IMR-90 (cell line): ENCODE results near the gene LRRC4C. TPM values are rescaled to one million over a fixed set of nuclear protein-coding genes. Genes with fewer than 3 reads are reported as not detected.

ENCODE experiments used
- ATAC-seq: fragments of 200-7000 bp; cut with Tn5 transposase; 2 replicates; pipeline ENCODE4 v1.9.1; 2020; ENCODE audit warnings: low read depth, mild to moderate bottlenecking, moderate library complexity
- BruUV-seq: library from RNA; stranded (reverse); fragments of 400-500 nt; replicated peaks from 2 replicates; lab custom pipeline; 2021; lab: Mats Ljungman, UMichigan
- CTCF ChIA-PET: fragments of 300-600 bp; formaldehyde crosslinking; extraction: SDS; loops from one replicate; lab custom pipeline; 2021; ENCODE audit warnings: antibody characterized with exemption; lab: Yijun Ruan, JAX
- POLR2A ChIA-PET: fragments of 300-600 bp; sonication (Branson Sonifier 250); formaldehyde crosslinking; loops from one replicate; lab custom pipeline; 2022; ENCODE audit warnings: antibody characterized with exemption; ENCODE audit not compliant: unreplicated experiment; lab: Charles Lee
- DNase-seq: peaks from one replicate; pipeline ENCODE4 v3.0.0; 2013
- H2AFZ ChIP-seq: replicated peaks from 2 replicates; pipeline ENCODE3; 2013; ENCODE audit warnings: low read length, mild to moderate bottlenecking; ENCODE audit not compliant: poor library complexity
- H2AK5ac ChIP-seq: 2 replicates; pipeline ENCODE4 v1.6.1; 2013; ENCODE audit warnings: low read depth, low read length, inconsistent platforms
- H2AK9ac ChIP-seq: replicated peaks from 2 replicates; pipeline ENCODE3; 2013; ENCODE audit warnings: mild to moderate bottlenecking, low read depth, low read length, moderate library complexity; ENCODE audit not compliant: poor library complexity
- H2BK120ac ChIP-seq: 2 replicates; pipeline ENCODE4 v1.6.1; 2013; ENCODE audit warnings: low read depth, low read length, inconsistent platforms
- H2BK15ac ChIP-seq: 3 replicates; pipeline ENCODE4 v1.6.1; 2013; ENCODE audit warnings: low read depth, low read length, inconsistent platforms
- H2BK20ac ChIP-seq: 2 replicates; pipeline ENCODE4 v1.6.1; 2013; ENCODE audit warnings: low read depth, mild to moderate bottlenecking, inconsistent platforms, low read length, moderate library complexity
- H2BK5ac ChIP-seq: 2 replicates; pipeline ENCODE4 v1.6.1; 2013; ENCODE audit warnings: mild to moderate bottlenecking, low read depth, low read length, inconsistent platforms; ENCODE audit not compliant: poor library complexity, severe bottlenecking
- H3K14ac ChIP-seq: replicated peaks from 2 replicates; pipeline ENCODE4 v1.6.1; 2013; ENCODE audit warnings: low read depth, low read length, inconsistent platforms
- H3K18ac ChIP-seq: 2 replicates; pipeline ENCODE4 v1.6.1; 2013; ENCODE audit warnings: low read depth, low read length, control low read depth
- H3K23ac ChIP-seq: 2 replicates; pipeline ENCODE4 v1.6.1; 2013; ENCODE audit warnings: low read depth, low read length, inconsistent platforms
- H3K27ac ChIP-seq: 2 replicates; pipeline ENCODE4 v1.5.1; 2013; ENCODE audit warnings: mild to moderate bottlenecking, control low read depth, low read length; ENCODE audit not compliant: insufficient read depth
- H3K27me3 ChIP-seq: 2 replicates; pipeline ENCODE4 v1.6.1; 2013; ENCODE audit warnings: low read length; ENCODE audit not compliant: control insufficient read depth, insufficient read depth
- H3K36me3 ChIP-seq: 2 replicates; pipeline ENCODE4 v1.6.1; 2013; ENCODE audit warnings: low read length, mixed read lengths; ENCODE audit not compliant: control insufficient read depth, insufficient read depth
- H3K4ac ChIP-seq: 2 replicates; pipeline ENCODE4 v1.6.1; 2013; ENCODE audit warnings: low read depth, low read length, inconsistent platforms
- H3K4me1 ChIP-seq: 2 replicates; pipeline ENCODE4 v1.6.1; 2013; ENCODE audit warnings: low read length, mixed read lengths; ENCODE audit not compliant: control insufficient read depth, insufficient read depth
- H3K4me2 ChIP-seq: 2 replicates; pipeline ENCODE4 v1.6.1; 2013; ENCODE audit warnings: low read depth, mild to moderate bottlenecking, control low read depth, low read length, moderate library complexity
- H3K4me3 ChIP-seq: 2 replicates; pipeline ENCODE4 v1.5.1; 2013; ENCODE audit warnings: low read depth, mild to moderate bottlenecking, control low read depth, low read length, moderate library complexity; ENCODE audit not compliant: insufficient read depth
- H3K56ac ChIP-seq: 2 replicates; pipeline ENCODE4 v1.6.1; 2013; ENCODE audit warnings: low read length, inconsistent platforms; ENCODE audit not compliant: insufficient read depth; ENCODE audit errors: extremely low read depth
- H3K79me1 ChIP-seq, 2 experiments: 2 replicates each; pipeline ENCODE4 v1.6.1; 2013; ENCODE audit warnings: low read length in 2 of 2, inconsistent platforms in 1 of 2, low read depth in 1 of 2
- H3K9ac ChIP-seq: 2 replicates; pipeline ENCODE4 v1.6.1; 2013; ENCODE audit warnings: low read depth, low read length, control low read depth
- H3K9me1 ChIP-seq: 2 replicates; pipeline ENCODE4 v1.6.1; 2013; ENCODE audit warnings: low read length, inconsistent platforms; ENCODE audit not compliant: insufficient read depth
- H3K9me3 ChIP-seq: 2 replicates; pipeline ENCODE4 v1.6.1; 2013; ENCODE audit warnings: low read length; ENCODE audit not compliant: control insufficient read depth, insufficient read depth
- H4K20me1 ChIP-seq: 2 replicates; pipeline ENCODE4 v1.6.1; 2013; ENCODE audit warnings: low read length, inconsistent platforms; ENCODE audit not compliant: insufficient read depth
- H4K5ac ChIP-seq: 2 replicates; pipeline ENCODE4 v1.6.1; 2013; ENCODE audit warnings: mild to moderate bottlenecking, low read depth, low read length, control low read depth
- H4K8ac ChIP-seq, 2 experiments: 2 replicates each; pipeline ENCODE4 v1.6.1; 2013; ENCODE audit warnings: low read depth in 2 of 2, low read length in 2 of 2, control low read depth in 1 of 2, inconsistent platforms in 1 of 2
- H4K91ac ChIP-seq: 2 replicates; pipeline ENCODE4 v1.6.1; 2013; ENCODE audit warnings: low read depth, low read length, inconsistent platforms; ENCODE audit not compliant: insufficient read depth
- CEBPB ChIP-seq: IDR thresholded peaks from 2 replicates; pipeline ENCODE4 v1.6.1; 2012; ENCODE audit warnings: low read depth, low read length, improper control_type of control experiment
- CHD1 ChIP-seq: IDR thresholded peaks from 2 replicates; pipeline ENCODE4 v1.6.1; 2012; ENCODE audit warnings: low read depth, low read length, improper control_type of control experiment
- WGBS, 2 experiments: methylation state at CpG; one replicate each; pipeline versions ENCODE4 v1.1.5 to v1.1.7; 2013; ENCODE audit warnings: missing lambda C conversion rate in 2 of 2; ENCODE audit not compliant: insufficient read length in 1 of 2; ENCODE audit errors: extremely low coverage in 2 of 2; 5-methylcytosine and 5-hydroxymethylcytosine counted together
- dilution Hi-C: fragments of 300-500 bp; cut with HindIII; formaldehyde crosslinking; loops from one replicate; pipeline ENCODE4 v1.14.3; 2018; ENCODE audit warnings: low sequenced_read_pairs; ENCODE audit not compliant: unreplicated experiment
- in situ Hi-C: fragments of 300-500 bp; cut with MboI; formaldehyde crosslinking; loops from 3 replicates; pipeline ENCODE4 v1.14.3; 2019; ENCODE audit warnings: low sequenced_read_pairs, inconsistent platforms, mixed read lengths
- intact Hi-C: fragments of 100-400 bp; cut with micrococcal nuclease; formaldehyde crosslinking; loops from 2 replicates; pipeline ENCODE4 v1.10.0; 2022
- polyA plus RNA-seq, 3 experiments: library from polyadenylated mRNA; depleted of rRNA; stranded (reverse); fragments of >200 nt; gene quantifications; 2 replicates each; pipeline ENCODE4 v1.2.3, GENCODE V29; 2012; ENCODE audit warnings: low replicate concordance in 1 of 3
- total RNA-seq: library from RNA; depleted of rRNA; stranded (reverse); fragments of >200 nt; gene quantifications from 2 replicates; pipeline ENCODE4 v1.2.3, GENCODE V29; 2012
- TF ChIP-seq, protein P1 (sequence below): fragments of 150-350 bp; IDR thresholded peaks from 2 replicates; pipeline ENCODE4 v1.6.1; 2017; ENCODE audit warnings: mild to moderate bottlenecking, antibody characterized with exemption, low read length, low read depth

LRRC4C gene
- total and polyA plus RNA-seq, 2 of the 4 experiments (the other 2 are of a cell fraction): under 0.01 to 0.03 TPM

GRCh38 chr11:40295466-40295865, 1164.0 kb downstream of the LRRC4C start:
- H3K14ac ChIP-seq: no peak overlapping the region
- no peak overlapping the region for H2BK120ac ChIP-seq
- no peaks in the 10 kb centered on the region for H4K20me1 ChIP-seq
- TF ChIP-seq CEBPB (no peak), CHD1 (no peak)
- TF ChIP-seq, protein P1, sequence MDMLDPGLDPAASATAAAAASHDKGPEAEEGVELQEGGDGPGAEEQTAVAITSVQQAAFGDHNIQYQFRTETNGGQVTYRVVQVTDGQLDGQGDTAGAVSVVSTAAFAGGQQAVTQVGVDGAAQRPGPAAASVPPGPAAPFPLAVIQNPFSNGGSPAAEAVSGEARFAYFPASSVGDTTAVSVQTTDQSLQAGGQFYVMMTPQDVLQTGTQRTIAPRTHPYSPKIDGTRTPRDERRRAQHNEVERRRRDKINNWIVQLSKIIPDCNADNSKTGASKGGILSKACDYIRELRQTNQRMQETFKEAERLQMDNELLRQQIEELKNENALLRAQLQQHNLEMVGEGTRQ: no peak
- no peak overlapping the region for H4K8ac ChIP-seq
- no peak overlapping the region for H3K9ac ChIP-seq
- H3K4me1 ChIP-seq: no peaks in the 10 kb centered on the region
- H3K56ac ChIP-seq: no peak overlapping the region
- H2BK15ac ChIP-seq: no peak overlapping the region
- H3K9me3 ChIP-seq: no peaks in the 10 kb centered on the region
- WGBS, 2 experiments: no CpG with 5 or more reads among the region's 4 CpGs
- intact Hi-C loops (loop anchor here (10.0 kb wide), 1 partner anchor 1501 kb away; no protein-coding TSS in a partner anchor), dilution Hi-C loops (no loop called here), in situ Hi-C loops (no loop called here)
- peaks cover 7% of the 10 kb centered on the region; the same call in 1 of the 2 replicates for H3K27me3 ChIP-seq
- H2AFZ ChIP-seq: no peak overlapping the region
- H2BK5ac ChIP-seq: no peak overlapping the region
- H2AK5ac ChIP-seq: no peak overlapping the region
- DNase-seq (no peak), ATAC-seq (no peak)
- H3K36me3 ChIP-seq: no peaks in the 10 kb centered on the region
- H3K4me2 ChIP-seq: no peak overlapping the region
- H2BK20ac ChIP-seq: no peak overlapping the region
- ChIA-PET CTCF (interaction anchor here (0.6 kb wide), 1 partner anchor 35 kb away, joined by 3 read pairs; no protein-coding TSS in a partner anchor), POLR2A (no interaction called here)
- no peak overlapping the region for H3K4me3 ChIP-seq
- H4K91ac ChIP-seq: no peak overlapping the region
- no peak overlapping the region for H2AK9ac ChIP-seq
- H3K9me1 ChIP-seq: no peaks in the 10 kb centered on the region
- no peak overlapping the region for H4K5ac ChIP-seq
- no TSS peak for BruUV-seq
- no peak overlapping the region for H3K27ac ChIP-seq
- no peaks in the 10 kb centered on the region for H3K79me1 ChIP-seq
- no peak overlapping the region for H3K18ac ChIP-seq
- no peak overlapping the region for H3K23ac ChIP-seq
- H3K4ac ChIP-seq: no peak overlapping the region
